ENCODE measurements around the gene GAB3.
"Not testable (repeated sequence)": the region's sequence is repeated elsewhere in the genome, so short reads cannot be mapped to it uniquely, and the experiment has no call there.

Gene GAB3

GRCh38 chrX:154655346-154655745, 95.5 kb downstream of the GAB3 start:
- DNase-seq (ENCODE audit: low read depth) = no peak

- no peak for DNase-seq (ENCODE audit: low read depth)
These were observed 96.0 kb downstream of the GAB3 start for GRCh38 chrX:154654925-154655324.

GRCh38 chrX:154654372-154654771, 96.5 kb downstream of the GAB3 start:
- DNase-seq (ENCODE audit: low read depth) = no peak

GRCh38 chrX:154653413-154653812, 97.5 kb downstream of the GAB3 start, which contains the start of gene CTAG2:
CTAG2 (minus strand) TSS chrX:154653579; CDS start chrX:154653515, 64 bp downstream.
- not testable (repeated sequence) for DNase-seq (ENCODE audit: low read depth)

GRCh38 chrX:154653048-154653401, 97.9 kb downstream of the GAB3 start:
- DNase-seq (ENCODE audit: low read depth) = no peak

DNA sequence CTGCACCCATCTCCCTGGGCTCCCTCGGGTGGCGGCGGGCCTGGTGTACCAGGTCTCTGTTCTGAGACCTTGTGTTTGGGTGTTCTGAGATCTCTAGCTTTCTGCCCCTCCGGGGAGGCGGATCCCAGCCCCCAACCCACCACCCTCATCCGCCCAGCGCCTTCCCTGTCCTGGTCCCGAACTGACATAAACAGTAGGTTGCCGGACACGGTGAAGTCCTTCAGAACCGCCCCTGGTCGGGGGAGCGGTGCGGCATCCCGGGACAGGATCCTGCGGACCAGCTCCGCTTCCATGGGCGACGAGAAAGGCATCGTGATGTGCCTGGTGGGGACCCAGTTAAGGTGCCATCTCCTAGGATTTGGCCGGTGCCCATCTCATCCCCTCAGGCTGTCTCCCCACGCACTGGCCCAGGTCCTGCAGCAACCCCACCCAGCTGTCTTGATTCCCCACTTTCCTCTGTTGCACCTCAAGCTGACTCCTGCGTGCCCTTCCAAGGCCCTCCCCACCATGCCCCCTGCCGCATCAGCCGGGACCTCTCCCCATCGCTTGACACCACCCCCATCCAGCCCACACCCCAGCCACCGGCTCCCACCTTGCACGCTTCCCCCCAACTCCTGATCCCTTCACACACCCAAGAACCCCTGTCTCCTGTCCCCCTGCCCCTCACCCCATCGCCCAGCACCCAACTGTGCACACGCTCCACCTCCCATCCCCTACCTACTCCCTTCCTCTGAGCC, 98.4 kb downstream of the GAB3 start:
- DNase-seq (ENCODE audit: low read depth) = no peak

DNA sequence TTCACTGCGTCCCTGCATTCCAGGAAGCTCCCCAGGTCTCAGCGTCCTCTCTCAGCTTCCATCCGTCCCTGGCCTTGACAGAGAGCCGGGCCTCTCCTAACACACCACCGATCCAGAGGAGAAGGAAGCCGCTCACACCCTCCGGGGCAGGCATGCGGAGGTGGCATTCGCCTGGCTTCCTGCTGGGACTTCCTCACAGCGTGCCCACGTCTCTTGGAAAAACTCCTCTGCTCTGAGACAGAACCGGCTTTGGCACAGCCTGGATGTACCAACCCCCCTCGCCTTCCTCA, 100.7 kb downstream of the GAB3 start:
- no peak for DNase-seq (ENCODE audit: low read depth)

DNA sequence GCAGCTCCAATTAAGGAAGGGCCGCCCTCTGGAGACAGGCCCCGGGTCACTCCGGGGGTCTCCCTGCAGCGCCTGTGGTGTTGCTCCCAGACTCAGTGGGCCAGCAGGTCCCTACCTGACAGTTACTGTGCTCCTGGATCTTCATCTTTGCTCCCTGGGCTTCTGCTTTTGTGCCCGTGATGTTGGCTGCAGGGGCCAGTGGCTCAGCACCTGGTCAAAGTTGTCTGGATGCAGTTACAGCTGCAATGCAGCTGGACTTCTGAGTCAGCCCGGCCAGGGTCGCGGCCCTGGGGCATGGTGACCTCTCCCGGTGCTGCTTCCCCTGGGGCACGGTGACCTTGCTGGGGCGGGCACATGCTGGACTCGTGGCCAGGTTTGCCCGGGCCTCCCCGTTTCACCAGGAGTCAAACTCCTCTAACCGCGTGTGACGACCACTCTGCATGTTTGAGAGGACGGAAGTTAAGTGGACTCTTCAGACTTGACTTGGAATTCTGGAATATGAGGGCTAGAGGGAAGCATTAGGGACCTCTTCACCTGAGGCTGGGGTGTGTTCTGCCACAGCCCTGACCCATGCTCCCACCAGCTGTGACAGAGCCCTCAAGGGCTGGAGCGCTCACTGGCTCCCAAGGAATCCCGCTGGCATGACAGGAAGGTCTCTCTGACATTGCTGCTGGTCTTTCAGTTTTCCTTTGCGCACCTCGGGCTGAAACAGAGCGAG, 101.2 kb downstream of the GAB3 start:
- no peak for DNase-seq (ENCODE audit: low read depth)

GRCh38 chrX:154648931-154649330, 101.9 kb downstream of the GAB3 start:
- DNase-seq (ENCODE audit: low read depth) = no peak

GRCh38 chrX:154645745-154646378, 105.0 kb downstream of the GAB3 start:
- DNase-seq (ENCODE audit: low read depth) = not testable (repeated sequence)

- not testable (repeated sequence) for DNase-seq (ENCODE audit: low read depth)
These were observed 107.2 kb downstream of the GAB3 start for GRCh38 chrX:154643708-154644107.

- DNase-seq (ENCODE audit: low read depth) = not testable (repeated sequence)
These were observed 109.1 kb downstream of the GAB3 start for GRCh38 chrX:154641740-154642139.

- DNase-seq (ENCODE audit: low read depth) = not testable (repeated sequence)
These were observed 117.2 kb downstream of the GAB3 start for GRCh38 chrX:154633661-154634060.

DNA sequence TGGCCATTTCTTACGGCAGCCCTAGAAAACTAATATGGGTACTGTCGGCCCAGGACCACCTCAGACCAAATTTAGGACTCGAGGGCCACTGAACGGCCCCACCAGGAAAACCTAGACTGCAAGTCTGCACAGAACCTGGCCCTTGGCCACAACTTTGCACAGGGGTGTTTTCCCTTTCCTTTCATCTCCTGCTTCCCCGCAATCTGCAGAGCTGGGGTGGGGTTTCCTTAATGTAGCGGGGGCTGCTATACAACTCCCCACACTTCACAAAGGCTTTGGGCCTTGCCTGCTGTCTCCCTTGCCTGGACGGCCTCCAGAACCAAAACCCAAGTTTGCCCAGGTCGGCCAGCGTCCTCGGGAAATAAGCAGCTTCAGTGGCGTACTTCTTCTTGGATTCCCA, 119.9 kb downstream of the GAB3 start:
- not testable (repeated sequence) for DNase-seq (ENCODE audit: low read depth)

- DNase-seq (ENCODE audit: low read depth) = not testable (repeated sequence)
These were observed 121.9 kb downstream of the GAB3 start for GRCh38 chrX:154628960-154629359.
